Stimulated activated naive CD8-positive, alpha-beta T cell treated with anti-CD3 and anti-CD28 coated beads, Interleukin-15, Interleukin-2, amounts not matched to agents 100 ng/mL and 50 ng/mL, for 24 hours (primary cell): ENCODE results near the gene IGSF10.
"Not testable (repeated sequence)": the region's sequence is repeated elsewhere in the genome, so short reads cannot be mapped to it uniquely, and the experiment has no call there.

Source experiments
- H3K27ac Mint-ChIP-seq: one replicate; pipeline ENCODE4 v1.8.0; 2021; ENCODE audit warnings: mild to moderate bottlenecking, mixed read lengths
- H3K27me3 Mint-ChIP-seq: one replicate; pipeline ENCODE4 v1.8.0; 2021; ENCODE audit warnings: mixed read lengths
- H3K36me3 Mint-ChIP-seq: one replicate; pipeline ENCODE4 v1.8.0; 2021; ENCODE audit warnings: low read depth, mixed read lengths
- H3K4me1 Mint-ChIP-seq: one replicate; pipeline ENCODE4 v1.8.0; 2021; ENCODE audit warnings: low read depth, mixed read lengths
- H3K4me3 Mint-ChIP-seq: one replicate; pipeline ENCODE4 v1.8.0; 2021; ENCODE audit warnings: mild to moderate bottlenecking, mixed read lengths
- H3K9me3 Mint-ChIP-seq: one replicate; pipeline ENCODE4 v1.8.0; 2021; ENCODE audit warnings: mixed read lengths

Gene IGSF10, protein sequence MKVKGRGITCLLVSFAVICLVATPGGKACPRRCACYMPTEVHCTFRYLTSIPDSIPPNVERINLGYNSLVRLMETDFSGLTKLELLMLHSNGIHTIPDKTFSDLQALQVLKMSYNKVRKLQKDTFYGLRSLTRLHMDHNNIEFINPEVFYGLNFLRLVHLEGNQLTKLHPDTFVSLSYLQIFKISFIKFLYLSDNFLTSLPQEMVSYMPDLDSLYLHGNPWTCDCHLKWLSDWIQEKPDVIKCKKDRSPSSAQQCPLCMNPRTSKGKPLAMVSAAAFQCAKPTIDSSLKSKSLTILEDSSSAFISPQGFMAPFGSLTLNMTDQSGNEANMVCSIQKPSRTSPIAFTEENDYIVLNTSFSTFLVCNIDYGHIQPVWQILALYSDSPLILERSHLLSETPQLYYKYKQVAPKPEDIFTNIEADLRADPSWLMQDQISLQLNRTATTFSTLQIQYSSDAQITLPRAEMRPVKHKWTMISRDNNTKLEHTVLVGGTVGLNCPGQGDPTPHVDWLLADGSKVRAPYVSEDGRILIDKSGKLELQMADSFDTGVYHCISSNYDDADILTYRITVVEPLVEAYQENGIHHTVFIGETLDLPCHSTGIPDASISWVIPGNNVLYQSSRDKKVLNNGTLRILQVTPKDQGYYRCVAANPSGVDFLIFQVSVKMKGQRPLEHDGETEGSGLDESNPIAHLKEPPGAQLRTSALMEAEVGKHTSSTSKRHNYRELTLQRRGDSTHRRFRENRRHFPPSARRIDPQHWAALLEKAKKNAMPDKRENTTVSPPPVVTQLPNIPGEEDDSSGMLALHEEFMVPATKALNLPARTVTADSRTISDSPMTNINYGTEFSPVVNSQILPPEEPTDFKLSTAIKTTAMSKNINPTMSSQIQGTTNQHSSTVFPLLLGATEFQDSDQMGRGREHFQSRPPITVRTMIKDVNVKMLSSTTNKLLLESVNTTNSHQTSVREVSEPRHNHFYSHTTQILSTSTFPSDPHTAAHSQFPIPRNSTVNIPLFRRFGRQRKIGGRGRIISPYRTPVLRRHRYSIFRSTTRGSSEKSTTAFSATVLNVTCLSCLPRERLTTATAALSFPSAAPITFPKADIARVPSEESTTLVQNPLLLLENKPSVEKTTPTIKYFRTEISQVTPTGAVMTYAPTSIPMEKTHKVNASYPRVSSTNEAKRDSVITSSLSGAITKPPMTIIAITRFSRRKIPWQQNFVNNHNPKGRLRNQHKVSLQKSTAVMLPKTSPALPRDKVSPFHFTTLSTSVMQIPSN (N-terminal part only)

DNA sequence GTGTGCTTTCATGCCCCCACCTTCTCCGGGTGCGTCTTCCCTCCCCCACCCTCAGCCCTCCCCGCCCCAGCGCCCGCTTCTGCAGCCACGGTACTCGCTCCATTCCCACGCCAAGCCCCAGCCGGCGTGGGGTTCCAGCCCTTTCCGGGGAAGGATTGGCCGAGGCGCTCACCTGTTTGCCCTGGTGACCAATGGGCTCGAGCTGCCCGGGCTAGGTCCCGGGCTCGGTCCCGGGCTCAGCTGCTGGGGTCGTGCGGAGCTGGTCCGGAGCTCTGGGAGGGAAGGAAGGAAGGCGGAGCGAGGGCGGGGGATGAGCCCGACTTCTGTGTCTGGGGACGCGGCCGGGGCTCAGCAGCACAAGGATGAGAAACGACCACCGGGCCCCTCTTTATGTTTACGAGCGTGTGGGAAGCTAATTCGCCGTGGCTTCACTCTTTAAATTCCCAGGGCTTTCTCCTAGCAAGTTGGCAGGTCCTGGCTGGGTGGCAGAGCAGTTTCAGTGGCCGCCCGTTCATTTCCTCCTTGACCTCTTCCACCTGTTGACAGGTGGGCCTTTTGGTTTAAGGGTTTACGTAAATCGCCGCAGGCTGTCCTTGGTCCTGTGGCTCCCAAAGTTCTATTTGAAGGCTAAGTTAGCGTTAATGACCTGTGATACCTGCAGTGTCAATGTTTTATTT lies at the start of gene IGSF10:
Gene IGSF10, minus strand, starts transcription at position 288 of the 677 bp plus-strand sequence. CDS start 2,352 bp downstream, outside the sequence.
- Mint-ChIP-seq H3K4me1 (peaks cover 3% of the 10 kb centered on the region), H3K27ac (no peak within 1 kb of the TSS), H3K4me3 (peak within 1 kb of the TSS; percentile 23), H3K9me3 (no peaks in the 10 kb centered on the region), H3K36me3 (no peaks in the 10 kb centered on the region), H3K27me3 (peaks cover 21% of the 10 kb centered on the region)

DNA sequence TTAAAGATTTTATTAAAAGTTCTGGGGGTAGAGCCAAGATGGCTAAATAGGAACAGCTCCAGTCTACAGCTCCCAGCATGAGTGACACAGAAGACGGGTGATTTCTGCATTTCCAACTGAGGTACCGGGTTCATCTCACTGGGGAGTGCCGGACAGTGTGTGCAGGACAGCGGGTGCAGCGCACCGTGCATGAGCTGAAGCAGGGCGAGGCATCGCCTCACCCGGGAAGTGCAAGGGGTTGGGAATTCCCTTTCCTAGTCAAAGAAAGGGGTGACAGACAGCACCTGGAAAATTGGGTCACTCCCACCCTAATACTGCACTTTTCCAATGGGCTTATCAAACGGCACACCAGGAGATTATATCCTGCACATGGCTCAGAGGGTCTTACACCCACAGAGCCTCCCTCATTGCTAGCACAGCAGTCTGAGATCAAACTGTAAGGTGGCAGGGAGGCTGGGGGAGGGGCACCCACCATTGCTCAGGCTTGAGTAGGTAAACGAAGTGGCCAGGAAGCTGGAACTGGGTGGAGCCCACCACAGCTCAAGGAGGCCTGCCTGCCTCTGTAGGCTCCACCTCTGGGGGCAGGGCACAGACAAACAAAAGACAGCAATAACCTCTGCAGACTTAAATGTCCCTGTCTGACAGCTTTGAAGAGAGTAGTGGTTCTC lies 48.7 kb upstream of the IGSF10 start:
- not testable (repeated sequence) for H3K27ac Mint-ChIP-seq, H3K4me1 Mint-ChIP-seq, H3K9me3 Mint-ChIP-seq, H3K27me3 Mint-ChIP-seq, H3K4me3 Mint-ChIP-seq, H3K36me3 Mint-ChIP-seq

DNA sequence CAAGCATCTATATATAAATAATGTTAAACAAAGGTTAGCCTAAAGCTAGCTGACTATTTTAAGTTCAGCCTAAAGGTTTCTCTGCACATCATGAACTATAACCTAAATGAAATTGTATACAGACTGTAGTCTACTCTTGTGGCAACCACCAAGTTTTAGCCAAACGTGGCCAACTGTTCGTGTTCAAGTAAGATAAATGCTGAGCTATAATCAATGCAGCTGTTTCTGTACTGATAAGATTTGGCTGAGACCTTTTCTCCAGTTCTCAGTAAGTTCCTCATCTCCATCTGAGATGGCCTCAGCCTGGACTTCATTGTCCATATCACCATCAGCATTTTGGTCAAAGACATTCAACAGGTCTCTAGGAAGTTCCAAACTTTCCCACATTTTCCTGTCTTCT lies 43.7 kb upstream of the IGSF10 start:
- H3K27me3 Mint-ChIP-seq = no peaks in the 10 kb centered on the region
- no peak overlapping the region for H3K27ac Mint-ChIP-seq
- H3K4me1 Mint-ChIP-seq = no peaks in the 10 kb centered on the region
- no peak overlapping the region for H3K4me3 Mint-ChIP-seq
- H3K36me3 Mint-ChIP-seq = no peaks in the 10 kb centered on the region
- no peaks in the 10 kb centered on the region for H3K9me3 Mint-ChIP-seq

DNA sequence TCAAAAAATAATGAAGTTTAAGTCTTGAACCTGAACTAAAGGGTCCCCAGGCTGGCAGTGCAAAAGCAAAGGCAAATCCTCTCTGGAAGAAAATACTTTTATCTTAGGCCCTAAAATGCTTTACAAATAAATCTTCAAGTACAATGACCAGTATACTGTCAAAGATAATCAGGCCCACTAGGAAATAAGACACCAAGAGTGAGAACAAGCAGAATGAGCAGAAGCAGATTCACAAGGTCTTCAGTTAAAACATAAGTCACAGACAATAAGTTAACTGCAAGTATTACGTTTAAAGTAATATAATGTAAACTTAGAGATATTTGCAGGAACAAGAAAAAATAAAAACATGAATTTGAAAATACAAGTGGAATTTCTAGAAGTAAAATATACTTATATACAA lies 42.2 kb upstream of the IGSF10 start:
- H3K4me1 Mint-ChIP-seq = no peaks in the 10 kb centered on the region
- H3K27ac Mint-ChIP-seq = no peak overlapping the region
- no peaks in the 10 kb centered on the region for H3K9me3 Mint-ChIP-seq
- H3K36me3 Mint-ChIP-seq = no peaks in the 10 kb centered on the region
- no peaks in the 10 kb centered on the region for H3K27me3 Mint-ChIP-seq
- H3K4me3 Mint-ChIP-seq = no peak overlapping the region

DNA sequence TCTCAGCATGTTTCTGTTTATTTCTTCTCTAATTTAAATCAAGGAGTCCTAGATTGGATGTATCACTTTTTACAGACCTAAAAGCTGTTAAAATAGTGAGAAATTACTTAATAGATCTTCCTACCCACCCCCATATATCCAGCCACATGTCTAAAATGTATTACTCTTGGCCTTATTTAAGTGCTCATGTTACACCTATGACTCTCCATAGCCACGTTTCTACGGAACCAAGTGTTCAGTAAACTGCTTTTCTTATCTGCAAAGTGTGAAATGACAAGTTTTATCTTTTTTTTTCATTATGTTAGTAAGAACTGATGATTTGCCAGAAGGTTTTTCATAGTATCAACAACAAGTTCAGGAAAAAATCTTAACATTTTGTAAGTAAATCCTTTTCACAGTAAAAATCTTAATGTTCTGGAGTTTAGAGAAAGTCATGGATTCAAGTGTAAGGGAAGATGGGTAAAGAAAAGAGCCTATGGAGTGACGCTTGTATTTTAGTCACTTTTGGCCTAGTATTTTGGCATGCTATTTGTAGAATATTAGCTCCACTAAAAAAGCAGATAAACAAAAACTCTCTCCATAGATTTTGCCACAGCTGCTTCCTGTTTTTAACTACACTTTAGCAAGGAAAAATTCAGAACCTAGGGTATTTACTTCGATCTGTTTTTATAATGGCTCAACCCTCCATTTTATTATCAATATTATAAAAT lies 41.2 kb upstream of the IGSF10 start:
- no peaks in the 10 kb centered on the region for H3K36me3 Mint-ChIP-seq
- no peaks in the 10 kb centered on the region for H3K4me1 Mint-ChIP-seq
- H3K9me3 Mint-ChIP-seq = no peaks in the 10 kb centered on the region
- no peaks in the 10 kb centered on the region for H3K27me3 Mint-ChIP-seq
- H3K27ac Mint-ChIP-seq = no peak overlapping the region
- no peak overlapping the region for H3K4me3 Mint-ChIP-seq

DNA sequence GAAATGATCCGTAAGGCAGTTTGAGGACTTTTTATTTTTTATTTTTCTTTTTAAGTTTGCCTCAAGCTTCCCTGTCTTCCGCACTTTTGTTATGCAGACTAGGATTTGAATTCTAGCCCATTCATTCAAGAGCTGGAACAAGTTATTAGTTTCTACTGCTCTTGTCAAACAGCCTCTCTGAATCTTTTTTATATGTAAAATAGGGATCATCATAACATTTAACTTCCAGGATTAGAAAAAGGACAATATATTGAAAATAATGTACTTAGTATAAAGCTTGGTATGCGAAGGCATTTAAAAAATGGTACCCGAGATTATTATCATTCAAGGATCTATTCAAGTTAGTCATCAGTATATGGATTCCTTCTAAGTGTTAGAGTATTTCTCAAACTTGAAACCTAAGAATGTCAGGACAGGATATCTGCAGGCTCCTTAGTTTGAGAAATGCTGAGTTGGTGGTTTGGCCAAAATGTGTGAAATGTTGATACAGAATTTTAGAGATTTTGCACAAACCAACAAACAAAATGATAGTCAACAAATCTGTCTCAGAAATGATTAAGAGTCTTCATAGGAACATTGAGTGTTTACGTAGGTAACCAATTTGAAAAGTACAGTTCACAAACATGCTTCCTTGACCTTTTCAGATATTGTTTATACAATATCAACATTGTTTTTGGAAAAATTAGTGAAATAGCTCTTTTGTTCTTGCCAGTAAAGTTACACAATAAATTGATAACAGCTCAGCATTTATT lies 40.5 kb upstream of the IGSF10 start:
- H3K9me3 Mint-ChIP-seq = no peaks in the 10 kb centered on the region
- H3K4me1 Mint-ChIP-seq = no peaks in the 10 kb centered on the region
- no peaks in the 10 kb centered on the region for H3K36me3 Mint-ChIP-seq

DNA sequence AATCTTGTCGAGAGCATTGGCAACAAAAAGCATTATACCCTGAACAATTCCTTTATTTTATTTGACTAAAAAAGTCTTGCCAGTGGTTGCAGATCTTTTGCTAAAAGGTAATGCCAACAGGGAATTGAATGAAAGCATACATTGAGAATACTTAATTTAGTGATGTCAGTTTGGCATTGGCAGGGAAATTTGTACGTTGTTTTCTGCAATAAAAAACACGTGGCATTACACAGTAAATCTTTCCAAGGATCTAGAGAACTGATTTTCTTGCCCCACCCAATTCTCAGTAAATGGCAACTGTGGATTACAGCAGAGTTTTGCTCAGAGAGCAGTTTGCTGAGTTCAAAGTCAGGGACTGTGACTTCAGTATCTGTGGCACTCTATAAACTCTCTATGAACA lies 38.3 kb upstream of the IGSF10 start:
- no peak overlapping the region for H3K4me3 Mint-ChIP-seq
- H3K27me3 Mint-ChIP-seq = no peaks in the 10 kb centered on the region
- H3K4me1 Mint-ChIP-seq = no peaks in the 10 kb centered on the region
- no peak overlapping the region for H3K27ac Mint-ChIP-seq
- no peaks in the 10 kb centered on the region for H3K9me3 Mint-ChIP-seq
- H3K36me3 Mint-ChIP-seq = no peaks in the 10 kb centered on the region

More for the DNA sequence above, 40.5 kb upstream of the IGSF10 start:
- Mint-ChIP-seq H3K27ac (no peak overlapping the region), H3K27me3 (no peaks in the 10 kb centered on the region), H3K4me3 (no peak overlapping the region)

DNA sequence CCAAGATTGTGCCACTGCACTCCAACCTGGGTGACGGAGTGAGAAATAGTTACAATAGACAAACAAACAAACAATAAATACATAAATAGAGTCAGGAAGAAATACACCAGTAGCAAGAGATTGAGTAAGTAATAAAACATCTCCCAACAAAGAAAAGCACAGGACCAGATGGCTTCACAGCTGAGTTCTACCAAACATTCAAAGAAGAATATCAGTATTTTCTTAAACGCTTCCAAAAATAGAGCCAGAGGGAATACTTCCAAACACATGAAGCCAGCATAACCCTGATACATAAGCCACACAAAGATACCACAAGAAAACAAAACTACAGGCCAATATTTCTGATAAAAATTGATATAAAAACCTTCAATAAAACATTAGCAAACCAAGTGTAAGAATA lies 30.7 kb upstream of the IGSF10 start:
- Mint-ChIP-seq H3K27ac (no peak overlapping the region), H3K4me3 (no peak overlapping the region), H3K4me1 (no peaks in the 10 kb centered on the region), H3K9me3 (peaks cover 3% of the 10 kb centered on the region), H3K36me3 (no peaks in the 10 kb centered on the region), H3K27me3 (peaks cover 13% of the 10 kb centered on the region)

DNA sequence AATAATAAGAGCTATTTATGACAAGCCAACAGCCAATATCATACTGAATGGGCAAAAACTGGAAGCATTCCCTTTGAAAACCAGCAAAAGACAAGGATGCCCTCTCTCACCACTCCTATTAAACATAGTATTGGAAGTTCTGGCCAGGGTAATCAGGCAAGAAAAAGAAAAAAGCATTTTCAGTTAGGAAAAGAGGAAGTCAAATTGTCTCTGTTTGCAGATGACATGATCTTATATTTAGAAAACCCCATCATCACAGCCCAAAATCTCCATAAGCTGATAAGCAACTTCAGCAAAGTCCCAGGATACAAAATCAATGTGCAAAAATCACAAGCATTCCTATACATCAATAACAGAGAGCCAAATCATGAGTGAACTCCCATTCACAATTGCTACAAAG lies 27.0 kb upstream of the IGSF10 start:
- H3K27me3 Mint-ChIP-seq = peaks cover 17% of the 10 kb centered on the region
- H3K27ac Mint-ChIP-seq, H3K4me3 Mint-ChIP-seq, H3K4me1 Mint-ChIP-seq, H3K36me3 Mint-ChIP-seq: not testable (repeated sequence)
- H3K9me3 Mint-ChIP-seq = peaks cover 21% of the 10 kb centered on the region

DNA sequence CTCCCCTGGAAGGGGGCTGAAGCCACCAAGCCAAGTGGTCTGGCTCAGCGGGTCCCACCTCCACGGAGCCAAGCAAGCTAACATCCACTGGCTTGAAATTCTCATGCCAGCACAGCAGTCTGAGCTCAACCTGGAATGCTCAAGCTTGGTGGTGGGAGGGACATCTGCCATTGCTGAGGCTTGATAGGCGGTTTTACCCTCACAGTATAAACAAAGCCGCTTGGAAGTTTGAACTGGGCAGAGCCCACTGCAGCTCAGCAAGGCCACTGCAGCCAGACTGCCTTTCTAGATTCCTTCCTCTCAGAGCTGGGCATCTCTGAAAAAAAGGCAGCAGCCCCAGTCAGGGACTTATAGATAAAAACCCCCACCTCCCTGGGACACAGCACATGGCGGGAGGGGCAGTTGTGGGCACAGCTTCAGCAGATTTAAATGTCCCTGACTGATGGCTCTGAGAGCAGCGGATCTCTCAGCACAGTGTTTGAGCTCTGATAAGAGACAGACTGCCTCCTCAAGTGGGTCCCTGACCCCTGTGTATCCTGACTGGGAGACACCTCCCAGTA lies 23.2 kb upstream of the IGSF10 start:
- H3K4me3 Mint-ChIP-seq = no peak overlapping the region
- H3K4me1 Mint-ChIP-seq = no peaks in the 10 kb centered on the region
- peaks cover 15% of the 10 kb centered on the region for H3K27me3 Mint-ChIP-seq
- peaks cover 33% of the 10 kb centered on the region for H3K9me3 Mint-ChIP-seq
- H3K27ac Mint-ChIP-seq = no peak overlapping the region
- no peaks in the 10 kb centered on the region for H3K36me3 Mint-ChIP-seq

DNA sequence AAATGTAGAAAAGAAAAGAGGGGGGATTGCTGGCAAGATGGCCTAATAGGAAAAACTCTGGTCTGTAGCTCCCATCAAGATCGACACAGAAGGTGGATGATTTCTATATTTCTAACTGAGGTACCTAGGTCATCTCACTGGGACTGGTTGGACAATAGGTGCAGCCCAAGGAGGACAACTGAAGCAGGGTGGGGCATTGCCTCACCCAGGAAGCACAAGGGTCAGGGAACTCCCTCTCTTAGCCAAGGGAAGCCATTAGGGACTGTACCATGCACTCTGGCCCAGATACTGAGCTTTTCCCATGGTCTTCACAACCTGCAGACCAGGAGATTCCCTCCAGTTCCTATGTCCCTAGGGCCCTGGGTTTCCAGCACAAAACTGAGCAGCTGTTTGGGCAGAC lies 22.6 kb upstream of the IGSF10 start:
- Mint-ChIP-seq H3K4me3 (no peak overlapping the region), H3K9me3 (peaks cover 31% of the 10 kb centered on the region), H3K27ac (no peak overlapping the region), H3K4me1 (no peaks in the 10 kb centered on the region), H3K27me3 (peaks cover 20% of the 10 kb centered on the region), H3K36me3 (no peaks in the 10 kb centered on the region)

DNA sequence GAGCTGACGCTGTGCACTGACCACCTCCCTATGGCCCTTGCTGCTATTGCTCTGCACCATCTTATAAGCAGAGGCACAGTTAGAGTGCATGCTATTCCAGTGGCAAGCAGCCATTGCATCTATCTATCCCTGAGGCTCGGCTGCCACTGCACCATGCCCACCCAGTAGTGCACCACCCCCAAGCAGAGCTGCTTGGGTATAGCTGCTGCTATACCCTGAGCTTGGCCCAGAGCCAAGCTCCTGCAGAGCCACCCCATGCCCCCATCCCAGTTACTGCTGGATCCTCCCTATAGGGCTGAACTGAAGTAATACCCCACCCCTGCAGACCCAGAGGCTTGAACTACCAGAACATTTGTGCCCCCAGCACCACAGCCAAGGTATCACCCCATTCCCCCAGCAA lies 19.6 kb upstream of the IGSF10 start:
- no peaks in the 10 kb centered on the region for H3K36me3 Mint-ChIP-seq
- no peak overlapping the region for H3K4me3 Mint-ChIP-seq
- H3K9me3 Mint-ChIP-seq = peaks cover 26% of the 10 kb centered on the region
- H3K4me1 Mint-ChIP-seq = no peaks in the 10 kb centered on the region
- peaks cover 13% of the 10 kb centered on the region for H3K27me3 Mint-ChIP-seq
- no peak overlapping the region for H3K27ac Mint-ChIP-seq

DNA sequence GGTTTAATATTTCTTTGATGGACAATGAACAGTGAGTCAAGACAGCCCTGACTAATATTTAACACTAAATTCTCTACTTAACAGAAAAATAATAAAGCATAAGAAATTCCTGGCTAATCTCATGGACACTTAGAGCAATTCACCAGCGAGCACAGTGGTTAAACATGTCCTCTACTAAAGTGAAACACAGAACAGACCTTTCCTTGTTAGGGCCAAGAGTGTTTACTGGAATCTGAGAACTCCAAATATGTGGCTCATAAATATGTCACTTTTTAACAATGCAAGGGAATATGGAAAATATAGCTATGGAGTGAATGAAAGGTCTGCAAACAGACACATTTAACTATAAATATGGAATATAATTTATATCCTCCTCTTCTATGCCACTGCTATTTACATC lies 18.6 kb upstream of the IGSF10 start:
- no peak overlapping the region for H3K27ac Mint-ChIP-seq
- H3K9me3 Mint-ChIP-seq = peaks cover 20% of the 10 kb centered on the region
- H3K36me3 Mint-ChIP-seq = no peaks in the 10 kb centered on the region
- no peak overlapping the region for H3K4me3 Mint-ChIP-seq
- no peaks in the 10 kb centered on the region for H3K4me1 Mint-ChIP-seq
- peaks cover 13% of the 10 kb centered on the region for H3K27me3 Mint-ChIP-seq
